GM18505 (cell line): ENCODE measurements around the gene RPTOR.

Experiments used
- ATAC-seq: cut with Tn5 transposase; IDR thresholded peaks from one replicate; pipeline ENCODE4 v1.9.1; 2021; ENCODE audit not compliant: unreplicated experiment
- POLR2A ChIP-seq: IDR thresholded peaks from 4 replicates; pipeline ENCODE4 v1.6.1; 2011; ENCODE audit warnings: borderline replicate concordance; ENCODE audit not compliant: insufficient read depth, insufficient read length; ENCODE audit errors: extremely low read depth

The RPTOR gene

DNA sequence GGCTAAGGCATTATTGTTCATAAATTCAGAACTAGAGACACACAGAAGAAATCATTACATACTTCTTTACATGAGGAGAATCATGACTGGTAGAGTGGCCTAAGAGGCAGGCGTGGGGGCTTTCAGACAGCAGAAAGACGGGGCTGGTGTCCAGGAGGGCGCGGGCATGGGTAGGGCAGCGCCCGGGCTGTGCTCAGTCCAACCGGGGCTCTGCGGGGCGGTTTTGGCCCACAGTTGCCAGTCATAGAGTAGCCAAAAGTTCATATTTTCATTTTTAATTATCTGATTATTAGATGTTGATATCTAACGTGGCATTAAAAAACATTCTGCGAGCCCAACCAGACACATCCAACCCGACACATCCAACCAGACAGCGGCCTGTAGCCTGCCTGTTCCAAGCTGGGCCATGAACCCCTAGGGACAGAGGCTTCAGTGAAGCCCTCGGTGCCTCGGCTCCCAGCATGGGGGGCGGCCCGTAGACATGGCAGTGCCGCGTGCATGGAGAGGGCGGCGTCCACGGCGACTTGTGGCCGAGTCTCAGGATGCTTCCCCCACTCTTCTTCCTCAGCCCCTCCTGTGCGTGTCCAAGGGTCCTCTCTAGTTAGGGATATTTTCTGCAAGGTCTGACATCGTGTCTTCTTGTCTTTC, 284.7 kb downstream of the RPTOR start:
- ATAC-seq, result no peak
- TF ChIP-seq POLR2A, result no peak

- no peak for ATAC-seq
- TF ChIP-seq POLR2A, result no peak
Observed at GRCh38 chr17:80830020-80830780, 285.6 kb downstream of the RPTOR start.

DNA sequence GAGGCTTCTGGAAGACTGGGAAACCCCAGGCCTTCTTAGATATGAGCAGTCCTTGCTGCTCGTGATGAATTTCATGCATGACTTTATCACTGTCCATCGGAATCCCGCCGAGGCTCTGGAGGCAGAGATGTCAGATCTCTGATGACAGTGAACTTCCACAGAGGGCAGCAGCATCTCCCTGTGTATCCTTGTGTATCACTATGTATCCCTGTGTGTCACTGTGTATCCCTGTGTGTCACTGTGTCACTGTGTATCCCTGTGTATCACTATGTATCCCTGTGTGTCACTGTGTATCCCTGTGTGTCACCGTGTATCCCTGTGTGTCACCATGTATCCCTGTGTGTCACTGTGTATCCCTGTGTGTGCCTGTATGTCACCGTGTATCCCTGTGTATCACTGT, 286.9 kb downstream of the RPTOR start:
- ATAC-seq, result no peak
- TF ChIP-seq POLR2A, result no peak

GRCh38 chr17:80832266-80832676, 287.6 kb downstream of the RPTOR start:
- ATAC-seq, result no peak
- no peak for TF ChIP-seq POLR2A

DNA sequence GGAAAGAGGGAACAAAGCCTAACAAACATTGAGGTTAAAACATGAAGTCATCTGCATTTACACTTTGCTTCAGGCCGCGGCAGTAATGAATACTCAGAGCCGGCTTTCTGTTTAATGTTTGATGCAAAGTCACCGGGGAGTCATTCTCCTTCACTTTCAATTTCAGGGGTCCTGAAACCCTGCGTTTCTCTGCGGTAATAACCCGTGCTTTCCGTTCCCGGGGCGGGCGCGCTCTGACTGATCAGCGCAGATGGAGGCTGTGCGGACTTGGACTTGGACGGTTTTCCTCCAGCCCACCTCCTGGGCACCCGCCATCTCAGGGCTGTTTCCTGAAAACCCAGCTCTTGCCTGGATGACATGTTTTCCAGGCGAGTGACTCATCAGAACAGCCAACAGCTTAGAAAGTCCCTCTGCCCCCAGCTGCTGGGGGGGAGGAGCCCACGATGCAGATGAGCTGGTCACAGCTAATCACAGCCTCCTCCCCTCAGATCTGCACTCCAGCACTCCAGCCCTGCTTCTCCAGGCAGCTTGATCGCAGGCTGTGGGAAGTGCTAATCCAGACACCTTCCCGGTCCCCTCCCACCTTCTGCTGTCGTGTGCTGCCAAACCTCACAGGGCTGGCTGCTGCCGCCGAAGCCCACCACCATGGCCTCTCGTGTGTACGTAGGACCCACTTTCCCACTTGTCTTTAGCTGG, 288.4 kb downstream of the RPTOR start:
- peak; percentile 74 for TF ChIP-seq POLR2A
- ATAC-seq, result peak; percentile 71

DNA sequence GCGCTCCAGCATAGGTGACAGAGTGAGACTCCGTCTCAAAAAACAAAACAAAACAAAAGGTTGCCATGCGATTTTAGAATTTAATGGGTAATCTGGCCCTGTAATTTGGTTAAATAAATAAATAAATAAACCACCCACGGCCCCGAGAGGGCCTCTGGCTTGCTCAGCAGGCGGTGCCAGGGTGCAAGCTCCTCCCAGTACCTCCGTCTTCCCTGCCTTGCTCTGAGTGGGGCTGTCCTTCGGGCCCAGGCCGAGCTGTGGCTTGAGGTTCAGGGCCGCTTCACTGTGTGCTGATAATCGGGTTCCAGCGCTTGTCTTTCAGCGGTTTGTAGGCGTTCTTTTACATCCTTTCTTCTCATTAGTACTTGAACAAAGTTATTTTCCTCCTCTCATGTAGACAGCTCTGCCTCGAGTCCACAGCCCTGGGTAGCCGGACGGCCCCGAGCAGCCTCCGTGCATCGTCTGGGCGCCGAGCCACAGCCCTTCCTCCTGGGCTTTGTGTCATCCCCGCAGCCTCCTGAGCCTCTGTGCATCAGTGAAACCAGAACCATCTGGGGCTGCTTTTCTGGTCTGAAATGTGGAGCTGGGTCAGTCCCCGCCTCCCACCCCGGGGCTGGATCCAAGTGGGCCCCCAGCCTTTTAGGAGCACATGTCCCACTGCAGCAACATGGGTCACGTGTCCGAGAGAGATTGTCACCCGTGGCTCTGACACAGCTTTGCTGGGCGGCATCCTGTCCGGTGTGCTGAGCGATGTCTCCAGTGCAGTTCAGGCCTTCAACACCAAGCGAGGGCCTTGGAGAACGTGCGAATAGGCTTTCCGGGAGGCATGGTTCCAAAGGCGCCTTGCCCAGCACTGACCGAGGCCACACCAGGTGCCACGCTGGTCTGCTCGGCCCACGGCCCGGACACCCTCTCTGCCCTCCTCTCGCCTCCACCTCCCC, 289.6 kb downstream of the RPTOR start:
- no peak for ATAC-seq
- no peak for TF ChIP-seq POLR2A

GRCh38 chr17:80834893-80835275, 290.2 kb downstream of the RPTOR start:
- ATAC-seq, result no peak
- no peak for TF ChIP-seq POLR2A

DNA sequence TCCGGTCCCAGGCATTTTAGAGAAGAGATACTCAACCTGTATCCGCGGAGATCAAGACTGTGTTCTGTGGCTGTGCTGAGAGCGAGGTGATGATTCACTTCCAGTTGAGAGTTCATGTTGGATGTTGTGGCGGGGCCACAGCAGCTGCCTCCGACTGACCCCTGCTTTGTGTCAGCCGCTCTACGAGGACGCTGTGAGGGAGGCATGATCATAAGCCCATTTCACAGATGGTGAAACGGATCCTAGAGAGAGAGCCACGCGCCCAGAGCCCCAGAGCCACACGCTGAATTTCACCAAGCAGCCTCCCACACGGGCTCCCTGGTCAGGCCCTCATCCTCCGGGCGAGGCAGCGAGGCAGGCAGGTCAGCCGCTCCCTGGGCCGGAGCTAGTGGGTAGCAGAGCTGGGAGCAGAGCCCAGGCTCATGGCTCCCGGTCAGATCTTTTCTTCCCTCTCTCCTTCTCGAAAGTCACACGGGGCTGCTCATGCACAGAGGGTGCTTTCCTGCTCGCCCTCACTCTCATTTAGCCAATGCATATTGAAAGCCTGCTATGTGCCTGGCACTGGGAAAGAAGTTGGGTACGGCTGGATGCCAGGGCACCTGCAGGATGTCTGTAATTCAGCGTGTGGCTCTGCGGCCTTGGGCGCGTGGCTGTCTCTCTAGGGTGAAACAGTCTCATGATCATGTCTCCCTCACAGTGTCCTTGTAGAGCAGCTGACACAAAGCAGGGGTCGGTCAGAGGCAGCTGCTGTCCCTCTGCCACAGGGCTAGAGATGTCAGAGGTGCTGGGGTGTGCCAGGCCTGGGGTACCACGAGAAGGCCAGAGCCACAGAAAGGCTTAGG, 291.4 kb downstream of the RPTOR start:
- TF ChIP-seq POLR2A, result no peak

GRCh38 chr17:80836658-80836965, 292.0 kb downstream of the RPTOR start:
- no peak for TF ChIP-seq POLR2A

More for the DNA sequence above, 291.4 kb downstream of the RPTOR start:
- no peak for ATAC-seq

DNA sequence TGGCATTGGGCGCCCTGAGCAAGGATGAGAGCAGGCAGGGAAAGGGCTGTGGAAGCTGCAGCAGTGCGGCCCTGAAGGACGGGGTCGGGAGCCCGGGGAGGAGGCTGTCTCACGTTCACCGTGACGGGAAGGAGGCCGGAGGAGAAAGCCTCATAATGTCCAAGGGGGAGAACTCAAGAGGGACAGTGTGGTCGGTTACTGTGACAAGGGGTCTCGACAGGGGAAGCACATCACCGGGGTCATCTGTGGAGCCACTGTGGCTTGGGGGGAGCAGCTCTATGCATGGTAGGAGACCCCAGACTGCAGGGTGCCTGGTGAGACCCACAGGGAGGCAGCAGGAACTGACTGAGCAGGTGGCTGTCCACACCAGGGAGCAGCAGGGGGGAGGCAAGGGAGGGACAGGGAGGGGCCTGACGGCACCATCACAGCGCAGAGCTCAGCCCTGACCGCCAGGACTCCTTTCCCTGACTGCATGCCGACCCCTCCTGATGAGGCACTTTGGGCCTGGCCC, 292.4 kb downstream of the RPTOR start:
- no peak for TF ChIP-seq POLR2A
- ATAC-seq, result no peak

More at GRCh38 chr17:80836658-80836965, 292.0 kb downstream of the RPTOR start:
- ATAC-seq, result no peak

- TF ChIP-seq POLR2A, result no peak
- ATAC-seq, result no peak
Observed at GRCh38 chr17:80837711-80838110, 293.1 kb downstream of the RPTOR start.
